OCI-LY3 (cell line): ENCODE data around the gene CYFIP2.

ENCODE experiments used
- H2AFZ ChIP-seq: fragments of 200-600, 300-600 bp; shearing (Covaris generic); 2 replicates; pipeline ENCODE4 v1.6.0; 2014; ENCODE audit warnings: antibody characterized with exemption, low read depth, low read length
- H3K27ac ChIP-seq: fragments of 200-600, 300-600 bp; sonication (generic); 2 replicates; pipeline ENCODE4 v1.5.1; 2014; ENCODE audit warnings: mild to moderate bottlenecking, low read length, moderate library complexity, mixed read lengths
- H3K27me3 ChIP-seq: fragments of 200-600, 300-600 bp; sonication (generic); 2 replicates; pipeline ENCODE4 v1.6.1; 2014; ENCODE audit warnings: low read depth, low read length, mixed read lengths
- H3K36me3 ChIP-seq: fragments of 200-600, 300-600 bp; sonication (generic); replicated peaks from 2 replicates; pipeline ENCODE3; 2014; ENCODE audit warnings: low read depth, low read length, mixed read lengths
- H3K4me1 ChIP-seq: fragments of 300-600, 200-600 bp; sonication (generic); 2 replicates; pipeline ENCODE4 v1.6.1; 2014; ENCODE audit warnings: low read length, mixed read lengths
- H3K4me2 ChIP-seq: fragments of 200-600, 300-600 bp; sonication (generic); 2 replicates; pipeline ENCODE4 v1.6.1; 2014; ENCODE audit warnings: low read length, mixed read lengths
- H3K4me3 ChIP-seq: fragments of 300-600, 200-600 bp; sonication (generic); 2 replicates; pipeline ENCODE4 v1.5.1; 2014; ENCODE audit warnings: antibody characterized with exemption, mild to moderate bottlenecking, low read length, moderate library complexity
- H3K79me2 ChIP-seq: fragments of 300-600, 200-600 bp; shearing (Covaris generic); 2 replicates; pipeline ENCODE4 v1.6.1; 2014; ENCODE audit warnings: mild to moderate bottlenecking, low read length, mixed read lengths
- H3K9ac ChIP-seq: fragments of 300-600, 200-600 bp; shearing (Covaris generic); 2 replicates; pipeline ENCODE4 v1.6.0; 2014; ENCODE audit warnings: mild to moderate bottlenecking, low read length, moderate library complexity
- H3K9me3 ChIP-seq: fragments of 200-600, 300-600 bp; shearing (Covaris generic); 2 replicates; pipeline ENCODE4 v1.6.1; 2014; ENCODE audit warnings: low read length, mixed read lengths; ENCODE audit not compliant: insufficient read depth
- H4K20me1 ChIP-seq: fragments of 200-600, 300-600 bp; sonication (generic); 2 replicates; pipeline ENCODE4 v1.6.1; 2016; ENCODE audit warnings: low read length, mixed read lengths; ENCODE audit not compliant: insufficient read depth
- EZH2phosphoT487 ChIP-seq: fragments of 200-600 bp; shearing (Covaris generic); IDR thresholded peaks from 2 replicates; pipeline ENCODE4 v1.6.1; 2018; ENCODE audit warnings: antibody characterized with exemption, mixed run types, low read depth
- TF ChIP-seq, protein P1 (sequence below): fragments of 200-600, 300-600 bp; sonication (generic); IDR thresholded peaks from 2 replicates; pipeline ENCODE4 v1.5.1; 2014; ENCODE audit warnings: antibody characterized with exemption, low read length, low read depth

CYFIP2 gene

DNA sequence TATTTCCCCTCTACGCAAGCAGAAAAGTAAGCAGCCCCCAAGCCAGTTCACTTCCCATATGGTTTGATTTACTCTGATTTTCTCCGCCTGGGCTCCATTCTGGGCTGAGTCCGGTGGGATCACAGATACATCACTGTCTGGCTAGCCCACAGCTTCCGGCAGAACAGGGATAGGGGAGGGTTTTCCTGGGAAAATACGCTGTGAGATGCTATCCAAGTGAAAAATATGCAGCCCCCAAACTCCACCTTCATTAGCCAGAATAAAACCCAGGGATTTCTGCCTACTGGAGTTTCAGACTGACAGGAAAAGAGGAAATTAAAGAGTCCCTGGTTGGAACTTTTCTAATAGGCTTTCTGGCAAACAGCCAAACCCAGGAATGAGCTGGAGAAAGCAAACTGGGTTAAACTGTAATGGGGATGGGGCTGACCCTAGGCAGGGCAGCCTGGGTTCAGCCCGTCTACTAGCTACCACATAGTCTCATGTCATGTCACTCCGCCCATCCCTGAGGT, 177.2 kb downstream of the CYFIP2 start:
- Histone ChIP-seq H3K4me3 (no peak overlapping the region), H3K4me2 (no peak overlapping the region), H3K9ac (no peak overlapping the region), H3K36me3 (no peaks in the 10 kb centered on the region), H3K27me3 (no peaks in the 10 kb centered on the region), H3K27ac (no peak overlapping the region), H2AFZ (no peak overlapping the region), H4K20me1 (no peaks in the 10 kb centered on the region), H3K4me1 (no peaks in the 10 kb centered on the region), H3K79me2 (no peaks in the 10 kb centered on the region), H3K9me3 (no peaks in the 10 kb centered on the region)
- no peak for TF ChIP-seq EZH2phosphoT487
- TF ChIP-seq, protein P1, sequence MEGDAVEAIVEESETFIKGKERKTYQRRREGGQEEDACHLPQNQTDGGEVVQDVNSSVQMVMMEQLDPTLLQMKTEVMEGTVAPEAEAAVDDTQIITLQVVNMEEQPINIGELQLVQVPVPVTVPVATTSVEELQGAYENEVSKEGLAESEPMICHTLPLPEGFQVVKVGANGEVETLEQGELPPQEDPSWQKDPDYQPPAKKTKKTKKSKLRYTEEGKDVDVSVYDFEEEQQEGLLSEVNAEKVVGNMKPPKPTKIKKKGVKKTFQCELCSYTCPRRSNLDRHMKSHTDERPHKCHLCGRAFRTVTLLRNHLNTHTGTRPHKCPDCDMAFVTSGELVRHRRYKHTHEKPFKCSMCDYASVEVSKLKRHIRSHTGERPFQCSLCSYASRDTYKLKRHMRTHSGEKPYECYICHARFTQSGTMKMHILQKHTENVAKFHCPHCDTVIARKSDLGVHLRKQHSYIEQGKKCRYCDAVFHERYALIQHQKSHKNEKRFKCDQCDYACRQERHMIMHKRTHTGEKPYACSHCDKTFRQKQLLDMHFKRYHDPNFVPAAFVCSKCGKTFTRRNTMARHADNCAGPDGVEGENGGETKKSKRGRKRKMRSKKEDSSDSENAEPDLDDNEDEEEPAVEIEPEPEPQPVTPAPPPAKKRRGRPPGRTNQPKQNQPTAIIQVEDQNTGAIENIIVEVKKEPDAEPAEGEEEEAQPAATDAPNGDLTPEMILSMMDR, result no peak

GRCh38 chr5:157444224-157444623, 178.3 kb downstream of the CYFIP2 start:
- Histone ChIP-seq H4K20me1 (no peaks in the 10 kb centered on the region), H3K4me2 (no peak overlapping the region), H3K9ac (no peak overlapping the region), H3K4me1 (no peaks in the 10 kb centered on the region), H3K36me3 (no peaks in the 10 kb centered on the region), H3K9me3 (no peaks in the 10 kb centered on the region), H3K27ac (no peak overlapping the region), H3K4me3 (no peak overlapping the region), H2AFZ (no peak overlapping the region), H3K79me2 (no peaks in the 10 kb centered on the region), H3K27me3 (no peaks in the 10 kb centered on the region)
- no peak for TF ChIP-seq EZH2phosphoT487
- TF ChIP-seq, protein P1, result no peak
